ENCODE measurements around the gene CIT. TPM values are rescaled to one million over a fixed set of nuclear protein-coding genes. Genes with fewer than 3 reads are reported as not detected.
A peak's percentile ranks its signal among the peaks of the same experiment; 100 is the strongest.

The CIT gene
- total and polyA plus RNA-seq, 7 donors, result 1.2 to 9.2 (median 5.4) TPM

DNA sequence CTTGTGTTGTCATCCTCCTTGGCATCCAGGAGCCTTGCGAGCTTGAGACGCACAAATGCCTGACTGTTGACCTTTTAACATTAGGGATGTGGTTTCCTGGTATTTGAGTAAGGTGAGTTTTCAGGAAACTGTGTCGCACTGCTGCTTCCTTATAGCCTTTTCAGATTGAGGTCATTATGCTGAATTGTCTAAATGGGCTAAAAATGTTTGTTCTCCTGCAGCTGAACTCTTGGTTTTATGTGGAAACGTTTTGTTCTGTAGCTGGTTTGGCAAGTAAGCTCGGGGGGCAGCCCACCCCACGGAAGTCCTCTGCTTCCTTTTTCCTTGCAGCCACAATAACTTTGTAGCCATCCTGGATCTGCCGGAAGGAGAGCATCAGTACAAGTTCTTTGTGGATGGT, 203.5 kb downstream of the CIT start:
- Histone ChIP-seq H3K4me3 (no peak overlapping the region), H3K9me3 (no peaks in the 10 kb centered on the region), H3K27ac (peak overlapping the region; percentile 42 to 55 (median 52)), H3K27me3 (no peaks in the 10 kb centered on the region), H3K4me1 (peaks cover 0 to 13% (median 9%) of the 10 kb centered on the region in 4 donors), H3K36me3 (peaks cover 37 to 75% (median 54%) of the 10 kb centered on the region in 4 donors)
- DNase-seq, result peak; percentile 68
- 9 to 28% methylated on average over 7 of the region's 7 CpGs for WGBS, 2 donors
- TF ChIP-seq, protein P1, sequence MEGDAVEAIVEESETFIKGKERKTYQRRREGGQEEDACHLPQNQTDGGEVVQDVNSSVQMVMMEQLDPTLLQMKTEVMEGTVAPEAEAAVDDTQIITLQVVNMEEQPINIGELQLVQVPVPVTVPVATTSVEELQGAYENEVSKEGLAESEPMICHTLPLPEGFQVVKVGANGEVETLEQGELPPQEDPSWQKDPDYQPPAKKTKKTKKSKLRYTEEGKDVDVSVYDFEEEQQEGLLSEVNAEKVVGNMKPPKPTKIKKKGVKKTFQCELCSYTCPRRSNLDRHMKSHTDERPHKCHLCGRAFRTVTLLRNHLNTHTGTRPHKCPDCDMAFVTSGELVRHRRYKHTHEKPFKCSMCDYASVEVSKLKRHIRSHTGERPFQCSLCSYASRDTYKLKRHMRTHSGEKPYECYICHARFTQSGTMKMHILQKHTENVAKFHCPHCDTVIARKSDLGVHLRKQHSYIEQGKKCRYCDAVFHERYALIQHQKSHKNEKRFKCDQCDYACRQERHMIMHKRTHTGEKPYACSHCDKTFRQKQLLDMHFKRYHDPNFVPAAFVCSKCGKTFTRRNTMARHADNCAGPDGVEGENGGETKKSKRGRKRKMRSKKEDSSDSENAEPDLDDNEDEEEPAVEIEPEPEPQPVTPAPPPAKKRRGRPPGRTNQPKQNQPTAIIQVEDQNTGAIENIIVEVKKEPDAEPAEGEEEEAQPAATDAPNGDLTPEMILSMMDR (IDR thresholded peaks at IDR 0.05), result no peak
- TF ChIP-seq POLR2A (IDR thresholded peaks at IDR 0.05), result no peak
- TF ChIP-seq POLR2AphosphoS5 (IDR thresholded peaks at IDR 0.05), result peak in 3 of 4 donors; percentile 37 to 64 (median 49)
- peak in 3 of 4 donors; percentile 17 to 63 (median 31) for TF ChIP-seq EP300 (IDR thresholded peaks at IDR 0.05)
- intact Hi-C loops (cut with DNase I), result no loop called here

DNA sequence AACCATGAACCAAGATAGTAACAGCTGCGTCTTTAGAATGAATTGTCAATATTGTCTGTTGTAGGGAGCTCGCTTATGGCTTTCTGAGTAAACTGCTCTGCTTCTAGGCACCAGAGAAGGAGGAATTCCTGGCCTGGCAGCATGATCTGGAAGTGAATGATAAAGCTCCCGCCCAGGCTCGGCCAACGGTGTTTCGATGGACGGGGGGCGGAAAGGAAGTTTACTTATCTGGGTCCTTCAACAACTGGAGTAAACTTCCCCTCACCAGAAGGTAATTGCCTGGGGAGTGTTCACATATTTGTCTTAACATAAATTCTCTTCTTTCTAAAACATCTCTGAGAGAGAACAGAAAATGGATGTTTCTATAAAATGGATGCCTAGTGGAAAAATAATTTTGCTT, 204.9 kb downstream of the CIT start:
- Histone ChIP-seq H3K4me1 (peaks cover 0 to 19% (median 15%) of the 10 kb centered on the region in 4 donors), H3K36me3 (peaks cover 27 to 61% (median 41%) of the 10 kb centered on the region in 4 donors), H3K27me3 (no peaks in the 10 kb centered on the region), H3K4me3 (no peak overlapping the region), H3K9me3 (no peaks in the 10 kb centered on the region), H3K27ac (peak overlapping the region in 1 of 4 donors; percentile 52)
- intact Hi-C loops (cut with DNase I), result no loop called here
- no peak for TF ChIP-seq POLR2A (IDR thresholded peaks at IDR 0.05)
- no peak for TF ChIP-seq EP300 (IDR thresholded peaks at IDR 0.05)
- TF ChIP-seq, protein P1 (IDR thresholded peaks at IDR 0.05), result no peak
- TF ChIP-seq POLR2AphosphoS5 (IDR thresholded peaks at IDR 0.05), result no peak
- DNase-seq, result no peak
- WGBS, 2 donors, result 16 to 66% methylated on average over 8 of the region's 8 CpGs

DNA sequence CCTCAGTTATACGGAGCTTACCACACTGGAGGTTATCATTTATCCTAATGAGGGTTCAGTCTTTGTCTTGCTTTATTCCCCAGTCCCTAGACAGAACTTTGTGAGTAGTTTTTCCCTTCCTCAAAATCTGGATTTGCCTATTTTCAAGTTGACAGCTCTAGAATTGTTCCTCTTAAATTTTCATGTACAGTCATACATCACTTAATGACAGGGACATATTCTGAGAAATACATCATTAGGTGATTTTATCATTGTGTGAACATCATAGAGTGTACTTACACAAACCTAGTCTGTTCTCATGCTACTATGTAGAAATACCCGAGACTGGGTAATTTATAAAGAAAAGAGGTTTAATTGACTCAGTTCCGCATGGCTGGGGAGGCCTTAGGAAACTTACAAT, 206.1 kb downstream of the CIT start:
- Histone ChIP-seq H3K27ac (no peak overlapping the region), H3K9me3 (no peaks in the 10 kb centered on the region), H3K4me3 (no peak overlapping the region), H3K4me1 (peaks cover 0 to 26% (median 20%) of the 10 kb centered on the region in 4 donors), H3K36me3 (peaks cover 18 to 50% (median 31%) of the 10 kb centered on the region in 4 donors), H3K27me3 (no peaks in the 10 kb centered on the region)
- no peak for TF ChIP-seq EP300 (IDR thresholded peaks at IDR 0.05)
- TF ChIP-seq, protein P1 (IDR thresholded peaks at IDR 0.05), result no peak
- no peak for TF ChIP-seq POLR2A (IDR thresholded peaks at IDR 0.05)
- TF ChIP-seq POLR2AphosphoS5 (IDR thresholded peaks at IDR 0.05), result no peak
- 35 to 67% methylated on average over 3 of the region's 3 CpGs for WGBS, 2 donors
- intact Hi-C loops (cut with DNase I), result no loop called here
- no peak for DNase-seq

DNA sequence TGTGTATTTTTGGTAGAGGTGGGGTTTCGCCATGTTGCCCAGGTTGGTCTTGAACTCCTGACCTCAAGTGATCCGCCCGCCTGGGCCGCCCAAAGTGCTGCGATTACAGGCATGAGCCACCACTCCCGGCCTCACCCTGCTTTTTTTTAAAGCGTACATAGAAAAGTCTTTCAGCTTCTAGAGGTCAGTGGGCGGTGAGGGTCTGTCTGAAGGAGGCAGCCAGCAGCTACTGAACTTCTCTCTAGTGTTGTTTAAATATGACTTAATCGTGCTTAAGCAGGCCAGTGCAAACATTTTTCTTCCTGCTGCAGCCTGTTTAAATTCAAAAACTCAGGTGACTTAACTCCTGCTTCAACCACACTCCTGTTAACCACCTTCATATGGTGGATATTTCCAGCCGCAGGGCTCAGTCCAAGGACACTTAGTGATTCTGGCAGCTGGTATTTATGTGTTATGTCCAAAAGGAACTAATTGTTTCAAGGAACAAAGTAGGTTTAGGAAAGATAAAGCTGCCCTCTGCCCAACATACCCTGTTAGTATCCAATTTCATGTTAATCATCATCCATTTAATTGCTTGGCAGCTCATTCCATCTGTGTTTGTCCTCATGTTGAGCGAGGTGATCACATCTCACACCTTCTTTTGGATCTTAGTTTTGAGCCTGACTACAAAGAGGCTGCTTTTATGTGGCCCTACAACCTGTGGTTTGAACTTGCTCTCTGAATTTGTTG, 207.2 kb downstream of the CIT start:
- H3K4me1 ChIP-seq, result peaks cover 0 to 26% (median 20%) of the 10 kb centered on the region in 4 donors
- H3K27me3 ChIP-seq, result no peaks in the 10 kb centered on the region
- WGBS, 2 donors, result 13 to 60% methylated on average over 11 of the region's 11 CpGs
- H3K9me3 ChIP-seq, result no peaks in the 10 kb centered on the region
- no peak for TF ChIP-seq EP300 (IDR thresholded peaks at IDR 0.05)
- no peak for TF ChIP-seq POLR2AphosphoS5 (IDR thresholded peaks at IDR 0.05)
- TF ChIP-seq, protein P1 (IDR thresholded peaks at IDR 0.05), result no peak
- TF ChIP-seq POLR2A (IDR thresholded peaks at IDR 0.05), result no peak
- no peak for DNase-seq
- intact Hi-C loops (cut with DNase I), result loop anchor here (5.0 kb wide), 1 partner anchor 1293 kb away; the partner anchor contains the start of gene SUDS3
- H3K36me3 ChIP-seq, result peaks cover 18 to 38% (median 21%) of the 10 kb centered on the region in 4 donors
- peak overlapping the region in 3 of 4 donors; percentile 7 to 40 (median 35) for H3K27ac ChIP-seq
- no peak overlapping the region for H3K4me3 ChIP-seq

All from sigmoid colon (tissue), 7 donors.